CD14-positive monocyte (primary cell): ENCODE measurements around the gene KAT2B. TPM values are rescaled to one million over a fixed set of nuclear protein-coding genes. Genes with fewer than 3 reads are reported as not detected.
A peak's percentile ranks its signal among the peaks of the same experiment; 100 is the strongest.

ENCODE experiments used
- DNase-seq, 3 donors: peaks; one replicate each; pipeline ENCODE4 v3.0.0-alpha.2; 2011 to 2022
- H2AFZ ChIP-seq: 2 replicates; pipeline ENCODE4 v1.6.0; 2012; ENCODE audit warnings: mild to moderate bottlenecking, low read depth, low read length, inconsistent platforms; ENCODE audit not compliant: insufficient read depth, poor library complexity, severe bottlenecking
- H3K27ac ChIP-seq, 2 donors: 1 replicate in 1 of 2; 2 replicates in 1 of 2; pipeline ENCODE4 v1.5.1; 2012 to 2013; ENCODE audit warnings: low read length in 2 of 2, control low read depth in 1 of 2, inconsistent platforms in 1 of 2, low read depth in 1 of 2, mild to moderate bottlenecking in 1 of 2
- H3K27me3 ChIP-seq, 2 donors: one replicate each; pipeline versions ENCODE4 v1.6.0 to v1.6.1; 2011 to 2013; ENCODE audit warnings: low read length in 2 of 2; ENCODE audit not compliant: control insufficient read depth in 2 of 2, insufficient read depth in 2 of 2
- H3K36me3 ChIP-seq, 2 donors: replicated peaks in 1 of 2; 1 replicate in 1 of 2; 2 replicates in 1 of 2; pipeline versions ENCODE4 v1.5.1 to v1.6.1; 2012 to 2013; ENCODE audit warnings: low read length in 2 of 2, control low read depth in 1 of 2, inconsistent platforms in 1 of 2, mild to moderate bottlenecking in 1 of 2; ENCODE audit not compliant: insufficient read depth in 2 of 2, control insufficient read depth in 1 of 2
- H3K4me1 ChIP-seq, 2 donors: 1 replicate in 1 of 2; 2 replicates in 1 of 2; pipeline versions ENCODE4 v1.5.1 to v1.6.1; 2012 to 2013; ENCODE audit warnings: low read length in 2 of 2, control low read depth in 1 of 2, inconsistent platforms in 1 of 2, mild to moderate bottlenecking in 1 of 2, moderate library complexity in 1 of 2; ENCODE audit not compliant: insufficient read depth in 2 of 2, control insufficient read depth in 1 of 2
- H3K4me2 ChIP-seq: replicated peaks from 2 replicates; pipeline ENCODE3; 2012; ENCODE audit warnings: low read length, moderate library complexity, mild to moderate bottlenecking; ENCODE audit not compliant: poor library complexity, severe bottlenecking; ENCODE audit errors: extremely low read depth
- H3K4me3 ChIP-seq, 3 experiments: fragments of 200-600 bp in 1 of 3; sonication (generic) in 1 of 3; replicated peaks in 1 of 3; 1 replicate in 2 of 3; 2 replicates in 1 of 3; pipeline ENCODE4 v1.5.1; 2011 to 2013; ENCODE audit warnings: low read length in 3 of 3, mild to moderate bottlenecking in 3 of 3, control low read depth in 2 of 3, low read depth in 2 of 3, inconsistent platforms in 1 of 3, moderate library complexity in 1 of 3
- H3K79me2 ChIP-seq: 2 replicates; pipeline ENCODE4 v1.6.0; 2012; ENCODE audit warnings: mild to moderate bottlenecking, control low read depth, inconsistent platforms, low read length, moderate library complexity; ENCODE audit not compliant: insufficient read depth
- H3K9ac ChIP-seq: 2 replicates; pipeline ENCODE4 v1.6.0; 2017; ENCODE audit warnings: low read length, mild to moderate bottlenecking; ENCODE audit not compliant: insufficient read depth, poor library complexity, severe bottlenecking
- H3K9me3 ChIP-seq, 2 donors: replicated peaks in 1 of 2; 1 replicate in 1 of 2; 2 replicates in 1 of 2; pipeline versions ENCODE4 v1.5.1 to v1.6.1; 2012 to 2013; ENCODE audit warnings: low read length in 2 of 2, control low read depth in 1 of 2; ENCODE audit not compliant: control insufficient read depth in 1 of 2, insufficient read depth in 1 of 2
- H4K20me1 ChIP-seq: 2 replicates; pipeline ENCODE4 v1.6.0; 2012; ENCODE audit warnings: mild to moderate bottlenecking, low read length, control low read depth, moderate library complexity; ENCODE audit not compliant: insufficient read depth
- H3K27ac Mint-ChIP-seq, 7 donors: one replicate each; pipeline ENCODE4 v1.8.0; 2020; ENCODE audit warnings: mild to moderate bottlenecking in 7 of 7, mixed read lengths in 7 of 7, moderate library complexity in 6 of 7, inconsistent platforms in 2 of 7
- H3K27me3 Mint-ChIP-seq, 3 donors: one replicate each; pipeline ENCODE4 v1.8.0; 2021 to 2022; ENCODE audit warnings: low read depth in 3 of 3, mild to moderate bottlenecking in 3 of 3, mixed read lengths in 3 of 3, moderate library complexity in 3 of 3, inconsistent platforms in 1 of 3
- H3K36me3 Mint-ChIP-seq, 2 donors: one replicate each; pipeline ENCODE4 v1.8.0; 2020; ENCODE audit warnings: mixed read lengths in 2 of 2, inconsistent platforms in 1 of 2, mild to moderate bottlenecking in 1 of 2
- H3K4me1 Mint-ChIP-seq: one replicate; pipeline ENCODE4 v1.8.0; 2020; ENCODE audit warnings: mild to moderate bottlenecking, mixed read lengths
- H3K4me3 Mint-ChIP-seq, 2 donors: one replicate each; pipeline ENCODE4 v1.8.0; 2020; ENCODE audit warnings: mild to moderate bottlenecking in 2 of 2, mixed read lengths in 2 of 2, moderate library complexity in 1 of 2
- H3K9me3 Mint-ChIP-seq, 7 donors: one replicate each; pipeline ENCODE4 v1.8.0; 2020 to 2022; ENCODE audit warnings: mixed read lengths in 7 of 7, mild to moderate bottlenecking in 6 of 7, moderate library complexity in 6 of 7, inconsistent platforms in 2 of 7
- WGBS: methylation state at CpG from one replicate; pipeline ENCODE4 v1.1.5; 2013; ENCODE audit warnings: missing lambda C conversion rate; ENCODE audit not compliant: insufficient coverage; 5-methylcytosine and 5-hydroxymethylcytosine counted together
- intact Hi-C, 2 donors: fragments of 100-400 bp; cut with micrococcal nuclease; formaldehyde crosslinking; loops; one replicate each; pipeline versions ENCODE4 v1.15.0 to v1.15.1; 2023
- polyA plus RNA-seq, 3 donors: library from polyadenylated mRNA; depleted of rRNA in 1 of 3; unstranded in 2 of 3; stranded (reverse) in 1 of 3; fragments of 300-500 nt in 2 of 3; fragments of >200 nt in 1 of 3; fragmentation: Illumina TruSeq in 2 of 3; gene quantifications; 1 replicate in 2 of 3; 2 replicates in 1 of 3; pipeline ENCODE4 v1.2.3, GENCODE V29; 2012 to 2021
- TF ChIP-seq, protein P1 (sequence below): fragments of 200-600 bp; IDR thresholded peaks from one replicate; pipeline ENCODE4 v1.8.0; 2022; ENCODE audit warnings: antibody characterized with exemption, mild to moderate bottlenecking

Gene KAT2B
- polyA plus RNA-seq, 3 donors: 2.7 to 14.6 (median 3.5) TPM

DNA sequence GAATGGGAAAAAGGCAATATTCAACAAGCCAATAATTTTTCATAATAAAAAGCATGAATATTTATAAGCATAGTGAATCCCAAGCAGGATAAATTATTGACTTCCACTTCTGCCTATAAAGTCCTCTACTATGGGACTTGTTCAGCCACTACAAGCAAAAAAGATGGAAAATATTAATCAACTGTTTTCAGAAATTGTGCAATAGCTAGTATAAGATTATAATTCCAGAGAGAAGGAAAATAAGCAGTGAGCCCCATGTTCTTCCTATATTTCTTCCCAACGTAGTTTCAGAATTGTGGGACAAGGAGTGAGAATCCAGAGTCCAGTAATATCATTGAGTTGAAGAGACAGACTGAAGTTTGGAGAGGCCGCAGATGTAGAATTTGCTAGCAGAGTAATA is 121.5 kb downstream of the KAT2B start:
- Mint-ChIP-seq H3K27ac (no peak overlapping the region), H3K36me3 (peaks cover 12 to 34% of the 10 kb centered on the region in 2 donors), H3K27me3 (no peaks in the 10 kb centered on the region), H3K4me1 (peaks cover 17% of the 10 kb centered on the region), H3K4me3 (no peak overlapping the region), H3K9me3 (no peaks in the 10 kb centered on the region)
- H2AFZ ChIP-seq: no peak overlapping the region
- TF ChIP-seq, protein P1, sequence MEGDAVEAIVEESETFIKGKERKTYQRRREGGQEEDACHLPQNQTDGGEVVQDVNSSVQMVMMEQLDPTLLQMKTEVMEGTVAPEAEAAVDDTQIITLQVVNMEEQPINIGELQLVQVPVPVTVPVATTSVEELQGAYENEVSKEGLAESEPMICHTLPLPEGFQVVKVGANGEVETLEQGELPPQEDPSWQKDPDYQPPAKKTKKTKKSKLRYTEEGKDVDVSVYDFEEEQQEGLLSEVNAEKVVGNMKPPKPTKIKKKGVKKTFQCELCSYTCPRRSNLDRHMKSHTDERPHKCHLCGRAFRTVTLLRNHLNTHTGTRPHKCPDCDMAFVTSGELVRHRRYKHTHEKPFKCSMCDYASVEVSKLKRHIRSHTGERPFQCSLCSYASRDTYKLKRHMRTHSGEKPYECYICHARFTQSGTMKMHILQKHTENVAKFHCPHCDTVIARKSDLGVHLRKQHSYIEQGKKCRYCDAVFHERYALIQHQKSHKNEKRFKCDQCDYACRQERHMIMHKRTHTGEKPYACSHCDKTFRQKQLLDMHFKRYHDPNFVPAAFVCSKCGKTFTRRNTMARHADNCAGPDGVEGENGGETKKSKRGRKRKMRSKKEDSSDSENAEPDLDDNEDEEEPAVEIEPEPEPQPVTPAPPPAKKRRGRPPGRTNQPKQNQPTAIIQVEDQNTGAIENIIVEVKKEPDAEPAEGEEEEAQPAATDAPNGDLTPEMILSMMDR: no peak
- H3K36me3 ChIP-seq: peaks cover 0 to 17% of the 10 kb centered on the region in 2 donors
- H3K4me1 ChIP-seq: peaks cover 11 to 13% of the 10 kb centered on the region in 2 donors
- H4K20me1 ChIP-seq: no peaks in the 10 kb centered on the region
- H3K27me3 ChIP-seq: no peaks in the 10 kb centered on the region
- H3K9me3 ChIP-seq: no peaks in the 10 kb centered on the region
- H3K9ac ChIP-seq: no peak overlapping the region
- H3K79me2 ChIP-seq: no peaks in the 10 kb centered on the region
- H3K27ac ChIP-seq: no peak overlapping the region
- no peak overlapping the region for H3K4me3 ChIP-seq
- DNase-seq: no peak
- intact Hi-C loops: no loop called here
- WGBS: 100% methylated on average over 1 of the region's 2 CpGs
- H3K4me2 ChIP-seq: no peak overlapping the region

DNA sequence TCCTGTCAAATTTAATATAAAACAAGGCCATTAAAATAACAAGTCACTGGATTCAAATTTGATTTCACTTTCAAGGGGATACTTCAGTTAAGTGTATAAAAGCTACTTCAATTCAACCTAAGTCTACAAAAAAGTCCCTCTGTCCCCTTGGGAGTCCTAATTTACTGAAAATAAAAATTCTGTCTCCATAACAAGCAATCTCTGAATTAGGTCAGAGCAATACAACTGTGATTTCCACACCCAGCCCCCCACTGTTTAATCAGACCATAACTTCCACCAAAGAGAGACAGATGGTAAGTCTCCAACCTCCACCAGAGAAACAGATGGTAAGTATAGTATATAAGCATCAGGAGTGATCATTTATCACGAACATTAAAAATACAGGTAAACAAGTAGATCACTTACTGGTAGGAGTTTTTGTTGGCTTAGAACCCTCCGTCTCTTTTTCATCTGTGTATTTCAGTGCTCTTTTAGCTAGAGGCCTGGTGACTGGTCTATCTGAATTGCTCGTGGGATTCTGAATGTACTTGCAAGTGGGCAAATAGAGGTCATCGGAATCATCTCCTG is 133.7 kb downstream of the KAT2B start:
- Histone ChIP-seq H3K27ac (no peak overlapping the region), H3K4me3 (no peak overlapping the region), H4K20me1 (no peaks in the 10 kb centered on the region), H3K36me3 (peaks cover 27 to 85% of the 10 kb centered on the region in 2 donors), H3K4me1 (no peaks in the 10 kb centered on the region), H3K27me3 (no peaks in the 10 kb centered on the region), H3K4me2 (no peak overlapping the region), H3K79me2 (no peaks in the 10 kb centered on the region), H2AFZ (no peak overlapping the region), H3K9me3 (no peaks in the 10 kb centered on the region), H3K9ac (no peak overlapping the region)
- TF ChIP-seq, protein P1: no peak
- Mint-ChIP-seq H3K9me3 (no peaks in the 10 kb centered on the region), H3K36me3 (peaks cover 46 to 68% of the 10 kb centered on the region in 2 donors), H3K27me3 (no peaks in the 10 kb centered on the region), H3K4me3 (no peak overlapping the region), H3K4me1 (no peaks in the 10 kb centered on the region), H3K27ac (peak overlapping the region in 2 of 7 donors; percentile 9 to 43)
- intact Hi-C loops: no loop called here
- no peak for DNase-seq
- 100% methylated on average over 3 of the region's 4 CpGs for WGBS
